Stimulated activated CD8-positive, alpha-beta memory T cell treated with anti-CD3 and anti-CD28 coated beads, Interleukin-15, amount 100 ng/mL, for 24 hours (primary cell): Measurements from ENCODE around the gene TMEM267.
"Not testable (repeated sequence)": the region's sequence is repeated elsewhere in the genome, so short reads cannot be mapped to it uniquely, and the experiment has no call there.

Experiments
- DNase-seq: peaks from one replicate; pipeline ENCODE4 v3.0.0-alpha.2; 2020; ENCODE audit warnings: low read depth

The TMEM267 gene

GRCh38 chr5:43409809-43410271 is 73.8 kb downstream of the TMEM267 start:
- DNase-seq = no peak

- DNase-seq = not testable (repeated sequence)
Observed at GRCh38 chr5:43402524-43403066, 81.1 kb downstream of the TMEM267 start.

- DNase-seq = no peak
Observed at GRCh38 chr5:43401827-43402226, 81.8 kb downstream of the TMEM267 start.

GRCh38 chr5:43400082-43400481 is 83.6 kb downstream of the TMEM267 start:
- no peak for DNase-seq

- peak; percentile 43 for DNase-seq
Observed at GRCh38 chr5:43396762-43397304, 86.8 kb downstream of the TMEM267 start.
